Psoas muscle (tissue), 8 donors: Measurements from ENCODE around the gene SSH3. TPM values are rescaled to one million over a fixed set of nuclear protein-coding genes. Genes with fewer than 3 reads are reported as not detected.

Source experiments
- ATAC-seq, 4 donors: fragments of 200-7000 bp; cut with Tn5 transposase; one replicate each; pipeline ENCODE4 v1.9.1; 2020; ENCODE audit warnings: moderate library complexity in 3 of 4, mild to moderate bottlenecking in 2 of 4
- DNase-seq, 2 donors: peaks; one replicate each; pipeline ENCODE4 v3.0.0-alpha.2; 2020
- H3K27ac ChIP-seq: fragments of 200-600 bp; one replicate; pipeline ENCODE4 v1.8.0; 2022
- H3K27me3 ChIP-seq, 3 donors: fragments of 200-600 bp in 1 of 3; one replicate each; pipeline versions ENCODE4 v1.6.1 to v1.8.0; 2013 to 2022; ENCODE audit warnings: low read length in 2 of 3, mild to moderate bottlenecking in 2 of 3, moderate library complexity in 1 of 3; ENCODE audit not compliant: insufficient read depth in 3 of 3
- H3K36me3 ChIP-seq, 2 donors: fragments of 200-600 bp in 1 of 2; one replicate each; pipeline versions ENCODE4 v1.6.1 to v1.8.0; 2013 to 2022; ENCODE audit warnings: low read depth in 1 of 2, mild to moderate bottlenecking in 1 of 2, moderate library complexity in 1 of 2; ENCODE audit not compliant: insufficient read depth in 1 of 2
- H3K4me1 ChIP-seq: fragments of 200-600 bp; one replicate; pipeline ENCODE4 v1.8.0; 2022
- H3K4me3 ChIP-seq: fragments of 200-600 bp; one replicate; pipeline ENCODE4 v1.8.0; 2022; ENCODE audit warnings: mild to moderate bottlenecking
- H3K9me3 ChIP-seq: fragments of 200-600 bp; one replicate; pipeline ENCODE4 v1.8.0; 2022
- CTCF ChIP-seq: fragments of 200-600 bp; IDR thresholded peaks from one replicate; pipeline ENCODE4 v1.8.0; 2022; ENCODE audit warnings: antibody characterized with exemption
- WGBS, 3 donors: extraction: QIAGEN DNeasy Blood & Tissue Kit; methylation state at CpG; one replicate each; pipeline versions ENCODE4 v1.1.6 to v1.1.7; 2013; 5-methylcytosine and 5-hydroxymethylcytosine counted together
- intact Hi-C, 2 donors: fragments of 100-400 bp; cut with DNase I; formaldehyde crosslinking; loops; one replicate each; pipeline versions ENCODE4 v1.11.0 to v1.14.2; 2022
- polyA plus RNA-seq, 3 donors: library from polyadenylated mRNA; stranded (reverse); fragments of 200-250 nt; gene quantifications; one replicate each; pipeline ENCODE4 v1.2.3, GENCODE V29; 2013
- total RNA-seq, 4 donors: library from RNA; stranded (reverse); fragmentation: NEBNext Ultra II Directional in 2 of 4; extraction: Animal tissue kit (Norgen Biotek cat#: 25700) in 2 of 4; gene quantifications; one replicate each; pipeline versions ENCODE4 v1.2.1 to v1.2.4, GENCODE V29; 2021 to 2023
- donor health status: healthy with polysubstance abuse.
- donor health status: DM: no; HTN: no; CAD: no; lungs with moderate emphysema.
- donor health status: Bipolar disorder and iron deficiency.
- donor health status: healthy.
- donor health status: DM: yes; HTN: yes; CAD: no.
- donor health status: DM: no; HTN: no; CAD: no.
- donor health status: DM: no; HTN: no; CAD: no.
- donor health status: DM: yes; HTN: yes; CAD: no.

Gene SSH3
- total and polyA plus RNA-seq, 7 donors, result 3.0 to 10.1 (median 5.0) TPM

- no peak for TF ChIP-seq CTCF
- ATAC-seq, result no peak
- no peak overlapping the region for H3K27ac ChIP-seq
- peaks cover 0 to 45% of the 10 kb centered on the region in 2 donors for H3K36me3 ChIP-seq
- intact Hi-C loops, result no loop called here
- no peak overlapping the region for H3K4me3 ChIP-seq
- WGBS, 3 donors, result 86 to 90% (median 89%) methylated on average over 19 of the region's 19 CpGs
- DNase-seq, result no peak
- H3K9me3 ChIP-seq, result no peaks in the 10 kb centered on the region
- H3K4me1 ChIP-seq, result no peaks in the 10 kb centered on the region
- H3K27me3 ChIP-seq, result no peaks in the 10 kb centered on the region
Observed at GRCh38 chr11:67310246-67311050, 7.1 kb downstream of the SSH3 start.

- no peak for ATAC-seq
- H3K4me3 ChIP-seq, result no peak overlapping the region
- H3K4me1 ChIP-seq, result no peaks in the 10 kb centered on the region
- TF ChIP-seq CTCF, result no peak
- intact Hi-C loops, result no loop called here
- DNase-seq, result no peak
- H3K27me3 ChIP-seq, result no peaks in the 10 kb centered on the region
- H3K27ac ChIP-seq, result no peak overlapping the region
- 86 to 90% (median 87%) methylated on average over 17 to 18 of the region's 18 CpGs for WGBS, 3 donors
- no peaks in the 10 kb centered on the region for H3K9me3 ChIP-seq
- peaks cover 0 to 45% of the 10 kb centered on the region in 2 donors for H3K36me3 ChIP-seq
Observed at GRCh38 chr11:67311051-67311555, 7.8 kb downstream of the SSH3 start.

- Histone ChIP-seq H3K27me3 (no peaks in the 10 kb centered on the region), H3K4me1 (no peaks in the 10 kb centered on the region), H3K27ac (no peak overlapping the region), H3K9me3 (no peaks in the 10 kb centered on the region), H3K4me3 (no peak overlapping the region), H3K36me3 (peaks cover 0 to 45% of the 10 kb centered on the region in 2 donors)
- WGBS, 3 donors, result 89 to 90% (median 89%) methylated on average over 15 of the region's 15 CpGs
- no peak for DNase-seq
- intact Hi-C loops, result no loop called here
- TF ChIP-seq CTCF, result no peak
- ATAC-seq, result no peak
Observed at GRCh38 chr11:67311556-67312082, 8.3 kb downstream of the SSH3 start.

GRCh38 chr11:67312187-67313021, 9.1 kb downstream of the SSH3 start:
- DNase-seq, result no peak
- no peak overlapping the region for H3K27ac ChIP-seq
- no peaks in the 10 kb centered on the region for H3K9me3 ChIP-seq
- no peaks in the 10 kb centered on the region for H3K4me1 ChIP-seq
- H3K4me3 ChIP-seq, result no peak overlapping the region
- H3K27me3 ChIP-seq, result no peaks in the 10 kb centered on the region
- intact Hi-C loops, result no loop called here
- ATAC-seq, result no peak
- peaks cover 0 to 39% of the 10 kb centered on the region in 2 donors for H3K36me3 ChIP-seq
- 75 to 79% (median 76%) methylated on average over 22 of the region's 22 CpGs for WGBS, 3 donors
- no peak for TF ChIP-seq CTCF
